Measurements from ENCODE around the gene PRKRA.

DNA sequence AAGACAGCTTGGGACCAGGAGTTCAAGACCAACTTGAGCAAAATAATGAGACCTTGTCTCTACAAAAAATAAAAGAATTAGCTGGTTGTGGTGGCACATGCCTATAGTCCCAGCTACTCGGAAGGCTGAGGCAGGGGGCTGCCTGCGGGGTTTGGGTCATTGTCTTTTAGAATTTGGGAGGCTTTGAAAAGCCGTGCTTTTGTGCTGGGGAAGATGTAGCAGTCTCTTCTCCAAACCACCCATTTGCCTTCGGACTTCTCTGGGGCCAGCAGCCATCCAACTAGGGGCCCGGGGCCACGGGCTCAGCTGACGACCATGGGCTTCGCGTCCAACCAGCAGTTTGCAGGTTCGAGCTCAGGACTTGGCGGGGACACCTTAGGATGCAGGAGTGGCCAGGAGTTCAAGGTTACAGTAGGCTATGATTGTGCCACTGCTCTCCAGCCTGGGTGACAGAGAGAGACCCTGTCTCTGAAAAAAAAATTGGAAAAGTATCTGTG lies 6.5 kb upstream of the PRKRA start:
- TF ChIP-seq, protein P1, sequence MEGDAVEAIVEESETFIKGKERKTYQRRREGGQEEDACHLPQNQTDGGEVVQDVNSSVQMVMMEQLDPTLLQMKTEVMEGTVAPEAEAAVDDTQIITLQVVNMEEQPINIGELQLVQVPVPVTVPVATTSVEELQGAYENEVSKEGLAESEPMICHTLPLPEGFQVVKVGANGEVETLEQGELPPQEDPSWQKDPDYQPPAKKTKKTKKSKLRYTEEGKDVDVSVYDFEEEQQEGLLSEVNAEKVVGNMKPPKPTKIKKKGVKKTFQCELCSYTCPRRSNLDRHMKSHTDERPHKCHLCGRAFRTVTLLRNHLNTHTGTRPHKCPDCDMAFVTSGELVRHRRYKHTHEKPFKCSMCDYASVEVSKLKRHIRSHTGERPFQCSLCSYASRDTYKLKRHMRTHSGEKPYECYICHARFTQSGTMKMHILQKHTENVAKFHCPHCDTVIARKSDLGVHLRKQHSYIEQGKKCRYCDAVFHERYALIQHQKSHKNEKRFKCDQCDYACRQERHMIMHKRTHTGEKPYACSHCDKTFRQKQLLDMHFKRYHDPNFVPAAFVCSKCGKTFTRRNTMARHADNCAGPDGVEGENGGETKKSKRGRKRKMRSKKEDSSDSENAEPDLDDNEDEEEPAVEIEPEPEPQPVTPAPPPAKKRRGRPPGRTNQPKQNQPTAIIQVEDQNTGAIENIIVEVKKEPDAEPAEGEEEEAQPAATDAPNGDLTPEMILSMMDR (conservative IDR thresholded peaks at IDR 0.05; ENCODE audit: low read depth in 2 of 2) = no peak
- no peak for TF ChIP-seq EZH2 (IDR thresholded peaks at IDR 0.05; ENCODE audit: low read depth, unreplicated experiment)
- TF ChIP-seq, protein P2, sequence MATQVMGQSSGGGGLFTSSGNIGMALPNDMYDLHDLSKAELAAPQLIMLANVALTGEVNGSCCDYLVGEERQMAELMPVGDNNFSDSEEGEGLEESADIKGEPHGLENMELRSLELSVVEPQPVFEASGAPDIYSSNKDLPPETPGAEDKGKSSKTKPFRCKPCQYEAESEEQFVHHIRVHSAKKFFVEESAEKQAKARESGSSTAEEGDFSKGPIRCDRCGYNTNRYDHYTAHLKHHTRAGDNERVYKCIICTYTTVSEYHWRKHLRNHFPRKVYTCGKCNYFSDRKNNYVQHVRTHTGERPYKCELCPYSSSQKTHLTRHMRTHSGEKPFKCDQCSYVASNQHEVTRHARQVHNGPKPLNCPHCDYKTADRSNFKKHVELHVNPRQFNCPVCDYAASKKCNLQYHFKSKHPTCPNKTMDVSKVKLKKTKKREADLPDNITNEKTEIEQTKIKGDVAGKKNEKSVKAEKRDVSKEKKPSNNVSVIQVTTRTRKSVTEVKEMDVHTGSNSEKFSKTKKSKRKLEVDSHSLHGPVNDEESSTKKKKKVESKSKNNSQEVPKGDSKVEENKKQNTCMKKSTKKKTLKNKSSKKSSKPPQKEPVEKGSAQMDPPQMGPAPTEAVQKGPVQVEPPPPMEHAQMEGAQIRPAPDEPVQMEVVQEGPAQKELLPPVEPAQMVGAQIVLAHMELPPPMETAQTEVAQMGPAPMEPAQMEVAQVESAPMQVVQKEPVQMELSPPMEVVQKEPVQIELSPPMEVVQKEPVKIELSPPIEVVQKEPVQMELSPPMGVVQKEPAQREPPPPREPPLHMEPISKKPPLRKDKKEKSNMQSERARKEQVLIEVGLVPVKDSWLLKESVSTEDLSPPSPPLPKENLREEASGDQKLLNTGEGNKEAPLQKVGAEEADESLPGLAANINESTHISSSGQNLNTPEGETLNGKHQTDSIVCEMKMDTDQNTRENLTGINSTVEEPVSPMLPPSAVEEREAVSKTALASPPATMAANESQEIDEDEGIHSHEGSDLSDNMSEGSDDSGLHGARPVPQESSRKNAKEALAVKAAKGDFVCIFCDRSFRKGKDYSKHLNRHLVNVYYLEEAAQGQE (IDR thresholded peaks at IDR 0.05; ENCODE audit: unreplicated experiment) = no peak
- no peak for TF ChIP-seq POLR2AphosphoS5 (IDR thresholded peaks at IDR 0.05; ENCODE audit: low read depth)
- no peak for TF ChIP-seq CREB1 (CRISPR knock-in tag; IDR thresholded peaks at IDR 0.05; ENCODE audit: low read depth)
- no peak for TF ChIP-seq EZH2phosphoT487 (IDR thresholded peaks at IDR 0.05; ENCODE audit: unreplicated experiment)
- no peak for TF ChIP-seq ZNF331 (CRISPR knock-in tag; IDR thresholded peaks at IDR 0.05; ENCODE audit: low read depth)
- TF ChIP-seq, protein P3, sequence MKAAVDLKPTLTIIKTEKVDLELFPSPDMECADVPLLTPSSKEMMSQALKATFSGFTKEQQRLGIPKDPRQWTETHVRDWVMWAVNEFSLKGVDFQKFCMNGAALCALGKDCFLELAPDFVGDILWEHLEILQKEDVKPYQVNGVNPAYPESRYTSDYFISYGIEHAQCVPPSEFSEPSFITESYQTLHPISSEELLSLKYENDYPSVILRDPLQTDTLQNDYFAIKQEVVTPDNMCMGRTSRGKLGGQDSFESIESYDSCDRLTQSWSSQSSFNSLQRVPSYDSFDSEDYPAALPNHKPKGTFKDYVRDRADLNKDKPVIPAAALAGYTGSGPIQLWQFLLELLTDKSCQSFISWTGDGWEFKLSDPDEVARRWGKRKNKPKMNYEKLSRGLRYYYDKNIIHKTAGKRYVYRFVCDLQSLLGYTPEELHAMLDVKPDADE (IDR thresholded peaks at IDR 0.05) = no peak

All from GM23338 (cell line).